Measurements from ENCODE around the gene CFAP157. TPM values are rescaled to one million over a fixed set of nuclear protein-coding genes. Genes with fewer than 3 reads are reported as not detected.
"Not testable (repeated sequence)": the region's sequence is repeated elsewhere in the genome, so short reads cannot be mapped to it uniquely, and the experiment has no call there.

Gene CFAP157
- total RNA-seq, 1 experiment from 2014 or later: 0.22 TPM

GRCh38 chr9:127756233-127756632 is 49.4 kb downstream of the CFAP157 start (continued):
- no peak for TF ChIP-seq ATF3 (IDR thresholded peaks at IDR 0.05)

GRCh38 chr9:127756776-127757175 is 50.0 kb downstream of the CFAP157 start:
- H3K27ac ChIP-seq (ENCODE audit: low read depth, low read length); H3K9me2 ChIP-seq (ENCODE audit: insufficient read depth); H3K4me3 ChIP-seq (replicated peaks in 1 of 2; ENCODE audit: low read depth in 1 of 2, low read length in 2 of 2); H4K20me1 ChIP-seq (ENCODE audit: insufficient read depth); intact Hi-C loops (cut with micrococcal nuclease); H3K4me2 ChIP-seq (ENCODE audit: low read length); H3K27me3 ChIP-seq (ENCODE audit: insufficient read depth, low read length); H3K9ac ChIP-seq (ENCODE audit: low read length); H2AFZ ChIP-seq (ENCODE audit: low read depth, low read length, poor library complexity, severe bottlenecking); CTCF ChIA-PET; BruUV-seq (replicated peaks); H3K9me3 ChIP-seq (ENCODE audit: control insufficient read depth in 1 of 2, insufficient read depth in 1 of 2, low read depth in 1 of 2, low read length in 2 of 2); POLR2A ChIA-PET; RAD21 ChIA-PET (ENCODE audit: low non-redundant PET in 1 of 2, low total read pairs in 2 of 2, uncharacterized antibody in 2 of 2, unreplicated experiment in 2 of 2); ATAC-seq; H3K79me2 ChIP-seq (ENCODE audit: insufficient read depth, low read length); DNase-seq (ENCODE audit: low read depth, low spot score); H3K4me1 ChIP-seq (ENCODE audit: control insufficient read depth in 1 of 2, insufficient read depth in 2 of 2, low read length in 2 of 2); H3K36me3 ChIP-seq (ENCODE audit: control insufficient read depth in 1 of 2, insufficient read depth in 2 of 2, low read length in 2 of 2): not testable (repeated sequence)

GRCh38 chr9:127758843-127759242 is 52.1 kb downstream of the CFAP157 start:
- Histone ChIP-seq H3K9me3 (ENCODE audit: control insufficient read depth in 1 of 2, insufficient read depth in 1 of 2, low read depth in 1 of 2, low read length in 2 of 2) (no peaks in the 10 kb centered on the region), H3K9me2 (ENCODE audit: insufficient read depth) (no peaks in the 10 kb centered on the region), H4K20me1 (ENCODE audit: insufficient read depth) (no peaks in the 10 kb centered on the region), H3K27me3 (ENCODE audit: insufficient read depth, low read length) (no peaks in the 10 kb centered on the region; the same call in 1 of the 2 replicates), H3K27ac (ENCODE audit: low read depth, low read length) (no peak overlapping the region), H3K36me3 (ENCODE audit: control insufficient read depth in 1 of 2, insufficient read depth in 2 of 2, low read length in 2 of 2) (no peaks in the 10 kb centered on the region), H3K79me2 (ENCODE audit: insufficient read depth, low read length) (no peaks in the 10 kb centered on the region), H3K4me2 (ENCODE audit: low read length) (no peak overlapping the region), H3K9ac (ENCODE audit: low read length) (no peak overlapping the region), H3K4me1 (ENCODE audit: control insufficient read depth in 1 of 2, insufficient read depth in 2 of 2, low read length in 2 of 2) (no peaks in the 10 kb centered on the region), H2AFZ (ENCODE audit: low read depth, low read length, poor library complexity, severe bottlenecking) (no peak overlapping the region), H3K4me3 (replicated peaks in 1 of 2; ENCODE audit: low read depth in 1 of 2, low read length in 2 of 2) (no peak overlapping the region)
- DNase-seq (ENCODE audit: low read depth, low spot score) (no peak), ATAC-seq (no peak)
- intact Hi-C loops (cut with micrococcal nuclease): no loop called here
- ChIA-PET POLR2A (no interaction called here), CTCF (interaction anchor here (1.1 kb wide), 1 partner anchor 24 kb away, joined by 3 read pairs; the partner anchor contains the start of gene TOR2A), RAD21 (ENCODE audit: low non-redundant PET in 1 of 2, low total read pairs in 2 of 2, uncharacterized antibody in 2 of 2, unreplicated experiment in 2 of 2) (no interaction called here)
- BruUV-seq (replicated peaks): no TSS peak
- no peak for TF ChIP-seq EZH2phosphoT487 (IDR thresholded peaks at IDR 0.05; ENCODE audit: borderline replicate concordance)
- TF ChIP-seq, protein P1, sequence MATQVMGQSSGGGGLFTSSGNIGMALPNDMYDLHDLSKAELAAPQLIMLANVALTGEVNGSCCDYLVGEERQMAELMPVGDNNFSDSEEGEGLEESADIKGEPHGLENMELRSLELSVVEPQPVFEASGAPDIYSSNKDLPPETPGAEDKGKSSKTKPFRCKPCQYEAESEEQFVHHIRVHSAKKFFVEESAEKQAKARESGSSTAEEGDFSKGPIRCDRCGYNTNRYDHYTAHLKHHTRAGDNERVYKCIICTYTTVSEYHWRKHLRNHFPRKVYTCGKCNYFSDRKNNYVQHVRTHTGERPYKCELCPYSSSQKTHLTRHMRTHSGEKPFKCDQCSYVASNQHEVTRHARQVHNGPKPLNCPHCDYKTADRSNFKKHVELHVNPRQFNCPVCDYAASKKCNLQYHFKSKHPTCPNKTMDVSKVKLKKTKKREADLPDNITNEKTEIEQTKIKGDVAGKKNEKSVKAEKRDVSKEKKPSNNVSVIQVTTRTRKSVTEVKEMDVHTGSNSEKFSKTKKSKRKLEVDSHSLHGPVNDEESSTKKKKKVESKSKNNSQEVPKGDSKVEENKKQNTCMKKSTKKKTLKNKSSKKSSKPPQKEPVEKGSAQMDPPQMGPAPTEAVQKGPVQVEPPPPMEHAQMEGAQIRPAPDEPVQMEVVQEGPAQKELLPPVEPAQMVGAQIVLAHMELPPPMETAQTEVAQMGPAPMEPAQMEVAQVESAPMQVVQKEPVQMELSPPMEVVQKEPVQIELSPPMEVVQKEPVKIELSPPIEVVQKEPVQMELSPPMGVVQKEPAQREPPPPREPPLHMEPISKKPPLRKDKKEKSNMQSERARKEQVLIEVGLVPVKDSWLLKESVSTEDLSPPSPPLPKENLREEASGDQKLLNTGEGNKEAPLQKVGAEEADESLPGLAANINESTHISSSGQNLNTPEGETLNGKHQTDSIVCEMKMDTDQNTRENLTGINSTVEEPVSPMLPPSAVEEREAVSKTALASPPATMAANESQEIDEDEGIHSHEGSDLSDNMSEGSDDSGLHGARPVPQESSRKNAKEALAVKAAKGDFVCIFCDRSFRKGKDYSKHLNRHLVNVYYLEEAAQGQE (IDR thresholded peaks at IDR 0.05; ENCODE audit: low read depth): no peak
- TF ChIP-seq ELF1 (IDR thresholded peaks at IDR 0.05; ENCODE audit: borderline replicate concordance, low read depth): no peak
- TF ChIP-seq, protein P2, sequence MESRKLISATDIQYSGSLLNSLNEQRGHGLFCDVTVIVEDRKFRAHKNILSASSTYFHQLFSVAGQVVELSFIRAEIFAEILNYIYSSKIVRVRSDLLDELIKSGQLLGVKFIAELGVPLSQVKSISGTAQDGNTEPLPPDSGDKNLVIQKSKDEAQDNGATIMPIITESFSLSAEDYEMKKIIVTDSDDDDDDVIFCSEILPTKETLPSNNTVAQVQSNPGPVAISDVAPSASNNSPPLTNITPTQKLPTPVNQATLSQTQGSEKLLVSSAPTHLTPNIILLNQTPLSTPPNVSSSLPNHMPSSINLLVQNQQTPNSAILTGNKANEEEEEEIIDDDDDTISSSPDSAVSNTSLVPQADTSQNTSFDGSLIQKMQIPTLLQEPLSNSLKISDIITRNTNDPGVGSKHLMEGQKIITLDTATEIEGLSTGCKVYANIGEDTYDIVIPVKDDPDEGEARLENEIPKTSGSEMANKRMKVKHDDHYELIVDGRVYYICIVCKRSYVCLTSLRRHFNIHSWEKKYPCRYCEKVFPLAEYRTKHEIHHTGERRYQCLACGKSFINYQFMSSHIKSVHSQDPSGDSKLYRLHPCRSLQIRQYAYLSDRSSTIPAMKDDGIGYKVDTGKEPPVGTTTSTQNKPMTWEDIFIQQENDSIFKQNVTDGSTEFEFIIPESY (IDR thresholded peaks at IDR 0.05; ENCODE audit: extremely low read depth, insufficient replicate concordance, low read length): no peak
- TF ChIP-seq, protein P3, sequence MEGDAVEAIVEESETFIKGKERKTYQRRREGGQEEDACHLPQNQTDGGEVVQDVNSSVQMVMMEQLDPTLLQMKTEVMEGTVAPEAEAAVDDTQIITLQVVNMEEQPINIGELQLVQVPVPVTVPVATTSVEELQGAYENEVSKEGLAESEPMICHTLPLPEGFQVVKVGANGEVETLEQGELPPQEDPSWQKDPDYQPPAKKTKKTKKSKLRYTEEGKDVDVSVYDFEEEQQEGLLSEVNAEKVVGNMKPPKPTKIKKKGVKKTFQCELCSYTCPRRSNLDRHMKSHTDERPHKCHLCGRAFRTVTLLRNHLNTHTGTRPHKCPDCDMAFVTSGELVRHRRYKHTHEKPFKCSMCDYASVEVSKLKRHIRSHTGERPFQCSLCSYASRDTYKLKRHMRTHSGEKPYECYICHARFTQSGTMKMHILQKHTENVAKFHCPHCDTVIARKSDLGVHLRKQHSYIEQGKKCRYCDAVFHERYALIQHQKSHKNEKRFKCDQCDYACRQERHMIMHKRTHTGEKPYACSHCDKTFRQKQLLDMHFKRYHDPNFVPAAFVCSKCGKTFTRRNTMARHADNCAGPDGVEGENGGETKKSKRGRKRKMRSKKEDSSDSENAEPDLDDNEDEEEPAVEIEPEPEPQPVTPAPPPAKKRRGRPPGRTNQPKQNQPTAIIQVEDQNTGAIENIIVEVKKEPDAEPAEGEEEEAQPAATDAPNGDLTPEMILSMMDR (IDR thresholded peaks at IDR 0.05 in 2 of 3, conservative IDR thresholded peaks at IDR 0.05 in 1 of 3; ENCODE audit: borderline replicate concordance in 1 of 3, insufficient read depth in 1 of 3, low read depth in 2 of 3, low read length in 2 of 3): no peak
- no peak for TF ChIP-seq SIN3A (IDR thresholded peaks at IDR 0.05; ENCODE audit: low read depth)
- no peak for TF ChIP-seq JUND (IDR thresholded peaks at IDR 0.05)
- no peak for TF ChIP-seq MAX (IDR thresholded peaks at IDR 0.05)
- no peak for TF ChIP-seq ZNF274 (IDR thresholded peaks at IDR 0.05; ENCODE audit: low read depth, low read length)
